HEK293T (cell line): ENCODE results near the gene C17orf50.
A peak's percentile ranks its signal among the peaks of the same experiment; 100 is the strongest.

Experiments used
- CTCF ChIA-PET: fragments of 350-600 bp; formaldehyde crosslinking; extraction: SDS; loops from one replicate; lab custom pipeline; 2021; ENCODE audit warnings: antibody characterized with exemption, inconsistent platforms; lab: Yijun Ruan, JAX
- POLR2A ChIA-PET: fragments of 350-600 bp; formaldehyde crosslinking; extraction: SDS; loops from one replicate; lab custom pipeline; 2020; ENCODE audit warnings: antibody characterized with exemption, inconsistent platforms; lab: Yijun Ruan, JAX
- DNase-seq: peaks from one replicate; pipeline ENCODE4 v3.0.0; 2012; ENCODE audit warnings: mixed read lengths; ENCODE audit errors: extremely low spot score
- ARNT ChIP-seq: fragments of 450-650 bp; IDR thresholded peaks from 2 replicates; pipeline ENCODE4 v1.6.1; 2017; ENCODE audit warnings: mild to moderate bottlenecking
- BHLHE40 ChIP-seq: fragments of 450-650 bp; IDR thresholded peaks from 2 replicates; pipeline ENCODE4 v1.6.1; 2016; ENCODE audit warnings: mild to moderate bottlenecking, moderate library complexity, borderline replicate concordance
- CTBP1 ChIP-seq: fragments of 450-650 bp; IDR thresholded peaks from 2 replicates; pipeline ENCODE4 v1.6.1; 2016; ENCODE audit warnings: borderline replicate concordance
- ELF4 ChIP-seq: fragments of 450-650 bp; IDR thresholded peaks from 2 replicates; pipeline ENCODE4 v1.6.1; 2017; ENCODE audit warnings: antibody characterized with exemption
- FOXA1 ChIP-seq: fragments of 450-650 bp; IDR thresholded peaks from 2 replicates; pipeline ENCODE4 v1.6.1; 2016; ENCODE audit warnings: mild to moderate bottlenecking
- FOXK2 ChIP-seq: fragments of 450-650 bp; IDR thresholded peaks from 2 replicates; pipeline ENCODE4 v1.6.1; 2016; ENCODE audit warnings: mild to moderate bottlenecking
- FOXM1 ChIP-seq: fragments of 450-650 bp; IDR thresholded peaks from 2 replicates; pipeline ENCODE4 v1.6.1; 2017; ENCODE audit warnings: mild to moderate bottlenecking, borderline replicate concordance
- HDGF ChIP-seq: fragments of 450-650 bp; IDR thresholded peaks from 2 replicates; pipeline ENCODE4 v1.6.1; 2017; ENCODE audit warnings: antibody characterized with exemption, borderline replicate concordance
- L3MBTL2 ChIP-seq: fragments of 450-650 bp; conservative IDR thresholded peaks from 2 replicates; pipeline ENCODE4 v1.6.1; 2016; ENCODE audit warnings: mild to moderate bottlenecking
- LEF1 ChIP-seq: fragments of 450-650 bp; IDR thresholded peaks from 2 replicates; pipeline ENCODE4 v1.6.1; 2017; ENCODE audit warnings: mild to moderate bottlenecking, borderline replicate concordance
- NFRKB ChIP-seq: fragments of 450-650 bp; IDR thresholded peaks from 2 replicates; pipeline ENCODE4 v1.6.1; 2016; ENCODE audit warnings: mild to moderate bottlenecking, moderate library complexity
- PKNOX1 ChIP-seq: fragments of 450-650 bp; IDR thresholded peaks from 2 replicates; pipeline ENCODE4 v1.6.1; 2016
- SP1 ChIP-seq: fragments of 450-650 bp; IDR thresholded peaks from 2 replicates; pipeline ENCODE4 v1.6.1; 2017
- SUZ12 ChIP-seq: fragments of 450-650 bp; IDR thresholded peaks from 2 replicates; pipeline ENCODE4 v1.6.1; 2016; ENCODE audit warnings: mild to moderate bottlenecking
- TARDBP ChIP-seq: fragments of 450-650 bp; IDR thresholded peaks from 2 replicates; pipeline ENCODE4 v1.6.1; 2016
- ZNF384 ChIP-seq: fragments of 450-650 bp; IDR thresholded peaks from 2 replicates; pipeline ENCODE4 v1.6.1; 2016

C17orf50 gene

GRCh38 chr17:35717475-35717874 lies 43.2 kb upstream of the C17orf50 start:
- CTCF ChIA-PET = interaction anchor here (0.5 to 1.0 kb wide), 2 partner anchors 11 to 36 kb away, joined by 3 read pairs; no protein-coding TSS in a partner anchor
- no peak for TF ChIP-seq TARDBP
- TF ChIP-seq FOXK2 = no peak
- no peak for TF ChIP-seq SP1
- TF ChIP-seq ELF4 = no peak
- no peak for TF ChIP-seq NFRKB
- no peak for TF ChIP-seq LEF1
- no peak for TF ChIP-seq FOXA1
- no peak for TF ChIP-seq CTBP1
- no peak for TF ChIP-seq HDGF
- DNase-seq = no peak
- POLR2A ChIA-PET = interaction anchor here (0.9 to 1.0 kb wide), 2 partner anchors 14 to 139 kb away, joined by 3 read pairs; partner anchors contain the start of genes PEX12 and RASL10B

DNA sequence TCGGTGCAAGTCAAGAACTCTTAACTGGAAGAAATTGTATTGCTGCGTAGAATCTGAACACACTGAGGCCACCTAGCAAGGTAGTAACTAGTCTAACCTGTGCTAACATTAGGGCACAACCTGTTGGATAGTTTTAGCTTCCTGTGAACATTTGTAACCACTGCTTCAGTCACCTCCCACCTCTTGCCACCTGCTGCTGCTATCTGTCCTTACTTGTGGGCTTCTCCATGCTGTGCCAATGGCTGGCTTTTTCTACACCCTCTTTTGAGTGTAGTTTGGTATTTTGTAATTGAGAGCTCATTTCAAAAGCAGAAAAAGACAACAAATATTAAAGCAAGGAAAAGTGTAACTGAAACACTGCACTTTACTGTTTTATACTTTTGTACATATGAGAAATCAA lies 37.0 kb upstream of the C17orf50 start:
- CTCF ChIA-PET = no interaction called here
- TF ChIP-seq L3MBTL2 (no peak), NFRKB (no peak), BHLHE40 (no peak), LEF1 (no peak), FOXA1 (no peak), ARNT (no peak), FOXK2 (no peak), PKNOX1 (no peak), SP1 (no peak), TARDBP (no peak), ZNF384 (no peak), CTBP1 (no peak), FOXM1 (no peak)
- no peak for DNase-seq
- POLR2A ChIA-PET = interaction anchor here (1.6 kb wide), 1 partner anchor 8 kb away, joined by 5 read pairs; the partner anchor contains the start of gene RASL10B

- ChIA-PET POLR2A (no interaction called here), CTCF (no interaction called here)
- TF ChIP-seq NFRKB = no peak
- no peak for TF ChIP-seq SUZ12
- TF ChIP-seq ELF4 = no peak
- no peak for TF ChIP-seq HDGF
- no peak for TF ChIP-seq PKNOX1
- TF ChIP-seq BHLHE40 = no peak
- TF ChIP-seq TARDBP = no peak
- no peak for TF ChIP-seq FOXK2
- TF ChIP-seq FOXA1 = no peak
- TF ChIP-seq SP1 = no peak
- TF ChIP-seq ZNF384 = no peak
- no peak for TF ChIP-seq CTBP1
- DNase-seq = no peak
Measured at GRCh38 chr17:35725058-35725457, 35.6 kb upstream of the C17orf50 start.

GRCh38 chr17:35725802-35726126 lies 34.9 kb upstream of the C17orf50 start:
- ChIA-PET CTCF (no interaction called here), POLR2A (no interaction called here)
- DNase-seq = no peak
- no peak for TF ChIP-seq LEF1
- TF ChIP-seq ELF4 = no peak
- TF ChIP-seq CTBP1 = no peak
- no peak for TF ChIP-seq ARNT
- TF ChIP-seq FOXM1 = no peak
- no peak for TF ChIP-seq SUZ12

DNA sequence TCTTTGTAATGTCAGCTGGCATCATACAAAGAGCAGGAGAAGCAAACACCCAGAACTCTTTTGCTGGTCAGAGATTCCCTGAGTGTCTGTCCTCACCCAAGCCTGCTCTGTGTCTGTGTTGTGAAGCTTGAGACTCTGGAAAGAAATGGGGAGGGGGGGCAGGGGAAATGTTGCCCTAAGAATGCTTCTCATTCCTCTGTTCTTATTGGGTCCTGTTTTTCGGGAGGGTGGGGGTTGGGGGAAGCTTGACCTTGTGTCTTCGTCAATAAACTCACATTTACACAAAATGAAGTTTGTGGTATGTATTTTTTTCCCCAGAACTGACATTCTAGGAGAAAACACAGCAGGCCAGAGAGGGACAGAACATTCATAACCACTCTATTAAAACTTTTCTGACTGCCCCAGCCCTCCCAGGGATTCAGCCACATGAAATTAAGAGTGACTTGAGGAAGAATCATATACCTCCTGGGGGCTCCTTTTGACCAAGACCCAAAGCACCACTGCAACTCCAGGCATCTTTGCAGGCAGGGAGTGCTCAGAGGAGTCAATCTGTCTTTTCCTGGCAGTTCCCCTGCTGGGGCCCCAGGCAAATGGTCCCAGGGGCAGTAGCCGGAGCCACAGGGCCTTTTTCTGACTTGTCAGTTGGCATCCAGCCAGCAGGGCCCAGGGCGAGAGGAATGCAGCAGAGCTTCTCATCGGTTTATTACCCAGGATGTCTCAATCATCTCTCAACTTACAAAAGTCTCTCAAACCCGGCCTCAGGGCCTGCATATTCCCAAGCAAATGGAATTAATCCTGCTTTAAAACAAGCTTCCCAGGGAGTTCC lies 34.3 kb upstream of the C17orf50 start:
- POLR2A ChIA-PET = interaction anchor here (1.1 to 1.7 kb wide), 2 partner anchors 137 to 147 kb away, joined by 3 to 6 read pairs; partner anchors contain the start of gene PEX12
- CTCF ChIA-PET = interaction anchor here (0.8 to 1.4 kb wide), 2 partner anchors 11 to 137 kb away, joined by 3 to 4 read pairs; no protein-coding TSS in a partner anchor
- TF ChIP-seq FOXM1 = no peak
- no peak for TF ChIP-seq SUZ12
- no peak for TF ChIP-seq L3MBTL2
- peak; percentile 74 for TF ChIP-seq PKNOX1
- TF ChIP-seq NFRKB = no peak
- peak; percentile 62 for DNase-seq

DNA sequence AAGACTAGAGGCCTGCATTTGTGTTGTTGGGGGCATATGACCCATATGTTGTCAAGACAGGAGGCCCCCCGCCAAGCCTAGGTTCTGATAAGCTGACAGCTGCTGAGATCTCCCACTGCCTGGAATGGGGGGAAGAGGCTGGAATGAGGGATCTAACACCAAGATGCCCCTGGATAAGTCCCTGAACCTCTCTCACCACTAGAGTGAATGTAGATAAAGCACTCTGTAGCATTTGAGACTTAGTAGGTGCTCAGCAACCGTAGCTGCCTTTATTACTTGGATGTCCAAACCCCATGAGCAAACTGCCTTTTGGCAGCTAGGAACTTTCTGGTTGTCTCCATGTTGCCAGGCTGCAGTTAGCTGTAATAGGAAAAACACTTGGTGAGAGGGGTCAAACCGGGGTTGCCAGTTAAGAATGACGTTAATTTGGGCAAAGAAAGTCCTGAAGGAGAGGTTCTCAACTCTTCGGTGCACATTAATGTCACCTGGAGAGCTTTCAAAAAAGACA lies 33.7 kb upstream of the C17orf50 start:
- DNase-seq = no peak
- CTCF ChIA-PET = interaction anchor here (0.7 to 1.4 kb wide), 4 partner anchors 11 to 138 kb away, joined by 3 to 5 read pairs (median 4); no protein-coding TSS in a partner anchor
- POLR2A ChIA-PET = interaction anchor here (1.1 to 1.7 kb wide), 2 partner anchors 138 to 148 kb away, joined by 3 to 6 read pairs; partner anchors contain the start of gene PEX12
- TF ChIP-seq ARNT (no peak), SUZ12 (no peak), ELF4 (no peak), TARDBP (no peak), HDGF (no peak), FOXM1 (no peak), LEF1 (no peak), FOXK2 (no peak), SP1 (no peak), FOXA1 (no peak), PKNOX1 (no peak), L3MBTL2 (no peak), NFRKB (no peak)
